Measurements from ENCODE around the gene ENO2. TPM values are rescaled to one million over a fixed set of nuclear protein-coding genes. Genes with fewer than 3 reads are reported as not detected.
"Not testable (repeated sequence)": the region's sequence is repeated elsewhere in the genome, so short reads cannot be mapped to it uniquely, and the experiment has no call there.

The ENO2 gene
- total and polyA plus RNA-seq, 8 donors, result 9.3 to 50.0 (median 15.5) TPM

DNA sequence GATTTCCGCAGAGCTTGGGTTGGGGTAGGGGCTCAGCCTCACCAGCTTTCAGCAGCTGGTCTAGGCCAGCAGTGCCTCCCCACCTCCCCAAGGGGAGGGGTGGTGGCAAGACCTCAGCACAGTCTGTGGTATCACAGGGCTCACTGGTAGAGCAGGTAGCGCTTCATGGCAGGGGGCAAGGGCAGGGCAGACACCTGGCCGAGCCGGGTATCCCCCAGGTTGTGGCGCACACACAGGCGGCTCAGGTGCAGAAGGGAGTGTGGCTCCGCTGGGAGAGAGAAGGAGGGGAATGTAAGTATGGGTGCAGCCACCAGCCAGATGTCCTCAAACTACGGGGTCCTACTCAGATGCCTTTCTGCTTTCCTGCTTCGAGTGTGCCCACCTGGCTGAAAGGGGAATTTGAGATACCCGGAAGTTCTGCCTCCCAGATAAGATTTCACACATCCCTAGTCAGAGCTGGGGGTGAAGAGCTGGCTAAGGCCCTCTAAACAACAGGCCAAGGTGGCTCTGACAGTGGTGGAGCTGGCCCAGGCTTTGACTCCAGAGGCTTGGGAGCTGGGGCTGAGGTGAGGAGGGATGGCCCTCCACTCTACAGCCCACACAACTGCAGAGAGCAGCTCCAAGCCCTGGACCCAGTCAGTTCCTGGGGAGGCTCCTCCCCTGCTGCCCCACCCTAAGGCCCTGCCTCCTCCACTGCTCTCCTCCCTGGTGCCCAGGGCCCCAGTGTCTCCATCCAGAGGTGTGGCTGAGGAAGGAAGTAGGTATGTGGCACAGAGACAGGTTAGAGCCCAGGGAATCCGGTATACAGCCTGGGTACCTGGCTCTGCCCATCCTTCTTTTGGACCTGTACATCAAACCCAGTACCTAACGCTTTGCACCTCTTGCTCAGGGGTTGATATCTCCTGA, 43.1 kb upstream of the ENO2 start:
- Histone ChIP-seq H3K4me3 (peak overlapping the region; percentile 74 to 82), H3K4me1 (peaks cover 31 to 63% of the 10 kb centered on the region in 2 donors), H3K27me3 (no peaks in the 10 kb centered on the region), H3K9me3 (no peaks in the 10 kb centered on the region), H3K27ac (peak overlapping the region; percentile 91), H3K36me3 (peaks cover 0 to 36% of the 10 kb centered on the region in 2 donors)
- intact Hi-C loops (cut with DNase I), result no loop called here
- DNase-seq, result peak in 2 of 4 donors; percentile 73 to 86
- TF ChIP-seq CTCF (IDR thresholded peaks at IDR 0.05), result no peak
- ATAC-seq, result peak; percentile 27

GRCh38 chr12:6872073-6873048, 42.0 kb upstream of the ENO2 start:
- DNase-seq (peak; percentile 80 to 97 (median 88)), ATAC-seq (peak; percentile 79)
- no peaks in the 10 kb centered on the region for H3K9me3 ChIP-seq
- peaks cover 0 to 43% of the 10 kb centered on the region in 2 donors for H3K36me3 ChIP-seq
- peaks cover 28 to 54% of the 10 kb centered on the region in 2 donors for H3K4me1 ChIP-seq
- no peaks in the 10 kb centered on the region for H3K27me3 ChIP-seq
- peak overlapping the region; percentile 91 for H3K27ac ChIP-seq
- TF ChIP-seq CTCF (IDR thresholded peaks at IDR 0.05), result peak; percentile 94 to 99
- peak overlapping the region; percentile 74 to 82 for H3K4me3 ChIP-seq
- intact Hi-C loops (cut with DNase I), result no loop called here

- H3K36me3 ChIP-seq, result peaks cover 0 to 51% of the 10 kb centered on the region in 2 donors
- peak within 1 kb of the TSS; percentile 91 for H3K27ac ChIP-seq
- H3K4me1 ChIP-seq, result peaks cover 26 to 53% of the 10 kb centered on the region in 2 donors
- no peaks in the 10 kb centered on the region for H3K27me3 ChIP-seq
- ATAC-seq (peak; percentile 91), DNase-seq (peak; percentile 98 to 100 (median 99))
- no peak for TF ChIP-seq CTCF (IDR thresholded peaks at IDR 0.05)
- intact Hi-C loops (cut with DNase I), result no loop called here
- peak within 1 kb of the TSS; percentile 74 to 82 for H3K4me3 ChIP-seq
- H3K9me3 ChIP-seq, result no peaks in the 10 kb centered on the region
Measured at GRCh38 chr12:6873094-6874014, 41.0 kb upstream of the ENO2 start, which contains the start of gene SPSB2. SPSB2 (minus strand) TSS chr12:6873303; CDS start chr12:6872901, 402 bp downstream.

DNA sequence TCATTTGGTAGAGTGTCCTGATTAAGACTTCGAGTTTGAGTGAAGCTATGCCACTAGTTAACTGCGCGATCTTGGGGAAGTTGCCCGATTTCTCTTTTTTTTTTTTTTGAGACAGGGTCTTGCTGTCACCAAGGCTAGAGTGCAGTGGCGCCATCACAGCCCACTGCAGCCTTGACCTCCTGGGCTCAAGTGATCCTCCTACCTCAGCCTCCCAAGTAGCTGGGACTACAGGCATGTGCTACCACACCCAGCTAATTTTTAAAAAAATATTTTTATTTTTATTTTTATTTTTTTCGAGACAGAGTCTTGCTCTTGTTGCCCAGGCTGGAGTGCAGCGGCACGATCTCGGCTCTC, 40.4 kb upstream of the ENO2 start:
- ATAC-seq; DNase-seq; intact Hi-C loops (cut with DNase I): not testable (repeated sequence)

GRCh38 chr12:6879824-6880223, 34.6 kb upstream of the ENO2 start:
- Histone ChIP-seq H3K27ac (peak overlapping the region; percentile 60 to 68), H3K36me3 (peaks cover 0 to 54% of the 10 kb centered on the region in 2 donors)
- H3K4me1 ChIP-seq; intact Hi-C loops (cut with DNase I); H3K27me3 ChIP-seq; DNase-seq; H3K9me3 ChIP-seq; H3K4me3 ChIP-seq: not testable (repeated sequence)
- ATAC-seq, result peak; percentile 63

More for the DNA sequence above, 40.4 kb upstream of the ENO2 start:
- H3K4me1 ChIP-seq, result peaks cover 20 to 46% of the 10 kb centered on the region in 2 donors
- peak overlapping the region; percentile 91 for H3K27ac ChIP-seq
- H3K4me3 ChIP-seq, result peak overlapping the region; percentile 74 to 82
- H3K36me3 ChIP-seq, result peaks cover 0 to 52% of the 10 kb centered on the region in 2 donors
- H3K27me3 ChIP-seq, H3K9me3 ChIP-seq: not testable (repeated sequence)

All from left lung (tissue), 10 donors.